Measurements from ENCODE around the gene CRTAC1. TPM values are rescaled to one million over a fixed set of nuclear protein-coding genes. Genes with fewer than 3 reads are reported as not detected.

The CRTAC1 gene
- 0.28 and 1.2 TPM in 2 replicates for total RNA-seq

GRCh38 chr10:98030093-98030821 lies at the start of gene CRTAC1:
CRTAC1 (minus strand) TSS chr10:98030621; CDS start chr10:98030472, 149 bp downstream.

GRCh38 chr10:97849687-97850402 lies 180.6 kb downstream of the CRTAC1 start, which contains the start of gene GOLGA7B:
GOLGA7B (plus strand) TSS chr10:97849843; CDS start chr10:97850304, 461 bp downstream.

Other genes starting within 250 kb of the CRTAC1 start
- under 0.01 TPM in 1 of 2 replicates, not detected in the other for gene GOLGA7B, start 180.8 kb downstream of the CRTAC1 start, total RNA-seq
- gene R3HCC1L, start 104.0 kb upstream of the CRTAC1 start, total RNA-seq = 13.0 and 17.7 TPM in 2 replicates
- gene LOXL4, start 237.6 kb upstream of the CRTAC1 start, total RNA-seq = 0.81 and 2.4 TPM in 2 replicates